Activated naive CD4-positive, alpha-beta T cell treated with anti-CD3 and anti-CD28 coated beads, Interleukin-2, amount 50 U/mL, for 72 hours (primary cell): ENCODE results near the gene ANKRD24. TPM values are rescaled to one million over a fixed set of nuclear protein-coding genes. Genes with fewer than 3 reads are reported as not detected.
"Not testable (repeated sequence)": the region's sequence is repeated elsewhere in the genome, so short reads cannot be mapped to it uniquely, and the experiment has no call there.

Experiments used
- ATAC-seq, 2 donors: fragments of 150-1000 bp; cut with Tn5 transposase; 2 replicates each; pipeline ENCODE4 v1.10.0; 2021; ENCODE audit warnings: mild to moderate bottlenecking in 2 of 2, moderate library complexity in 2 of 2
- DNase-seq, 2 donors: peaks; one replicate each; pipeline ENCODE4 v3.0.0; 2021 to 2022; ENCODE audit warnings: low spot score in 2 of 2
- H3K27ac Mint-ChIP-seq, 2 donors: one replicate each; pipeline ENCODE4 v1.8.0; 2022; ENCODE audit warnings: mild to moderate bottlenecking in 2 of 2, mixed read lengths in 2 of 2
- H3K36me3 Mint-ChIP-seq, 2 donors: one replicate each; pipeline ENCODE4 v1.8.0; 2022; ENCODE audit warnings: mixed read lengths in 2 of 2
- H3K9me3 Mint-ChIP-seq, 2 donors: one replicate each; pipeline ENCODE4 v1.8.0; 2022; ENCODE audit warnings: mixed read lengths in 2 of 2
- total RNA-seq, 2 donors: library from RNA; stranded (reverse); gene quantifications; one replicate each; pipeline ENCODE4 v1.2.3, GENCODE V29; 2022

ANKRD24 gene
- 1 to 10 TPM; 1.7 to 4.2 TPM for total RNA-seq

- peak within 1 kb of the TSS; percentile 98 to 100 for H3K27ac Mint-ChIP-seq
- peak; percentile 91 to 93 for ATAC-seq
- H3K36me3 Mint-ChIP-seq, result peaks cover 10% of the 10 kb centered on the region in 2 donors
- H3K9me3 Mint-ChIP-seq, result no peaks in the 10 kb centered on the region
- DNase-seq, result peak; percentile 93 to 97
Observed at GRCh38 chr19:4182084-4182810, at the start of gene ANKRD24, which contains the start of gene SIRT6. Gene ANKRD24 (plus strand): TSS chr19:4182689. CDS start chr19:4186426, 3,737 bp downstream. Gene SIRT6 (minus strand): TSS chr19:4182563. CDS start chr19:4182539, 24 bp downstream.

DNA sequence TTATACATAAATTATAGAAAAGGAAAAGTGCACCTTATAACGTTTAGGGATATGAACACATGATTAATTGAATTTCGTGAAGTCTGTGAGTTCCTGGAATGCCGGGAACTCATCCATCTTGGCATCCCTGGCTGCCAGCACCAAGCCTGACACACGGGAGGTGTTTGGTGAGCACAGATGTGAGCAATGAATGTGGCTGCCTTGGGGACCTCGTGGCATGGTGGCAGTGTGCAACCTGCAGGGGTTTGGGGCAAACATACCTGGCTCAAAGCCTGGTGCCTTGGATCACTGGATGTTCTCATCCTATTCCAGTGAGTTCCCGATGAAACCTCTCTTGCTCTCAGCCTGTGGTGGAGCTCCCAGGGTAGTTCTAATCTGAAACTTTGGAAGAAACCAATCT, 48.1 kb upstream of the ANKRD24 start:
- Mint-ChIP-seq H3K27ac (no peak overlapping the region), H3K9me3 (no peaks in the 10 kb centered on the region), H3K36me3 (no peaks in the 10 kb centered on the region)
- DNase-seq (no peak), ATAC-seq (no peak)

DNA sequence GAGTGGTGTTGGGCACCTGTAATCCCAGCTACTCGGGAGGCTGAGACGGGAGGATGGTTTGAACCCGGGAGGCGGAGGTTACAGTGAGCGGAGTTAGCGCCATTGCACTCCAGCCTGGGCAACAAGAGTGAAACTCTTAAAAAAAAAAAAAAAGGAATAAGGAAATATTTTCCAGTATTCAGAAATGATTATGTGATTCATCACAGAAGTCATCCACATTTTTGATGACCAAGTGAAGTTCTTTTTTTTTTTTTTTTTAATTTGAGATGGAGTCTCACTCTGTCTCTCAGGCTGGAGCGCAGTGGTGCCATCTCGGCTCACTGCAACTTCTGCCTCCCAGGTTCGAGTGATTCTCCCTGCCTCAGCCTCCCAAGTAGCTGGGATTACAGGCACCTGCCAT, 47.1 kb upstream of the ANKRD24 start:
- not testable (repeated sequence) for H3K36me3 Mint-ChIP-seq, DNase-seq, ATAC-seq, H3K9me3 Mint-ChIP-seq, H3K27ac Mint-ChIP-seq

GRCh38 chr19:4136680-4137088, 45.8 kb upstream of the ANKRD24 start:
- Mint-ChIP-seq H3K36me3 (no peaks in the 10 kb centered on the region), H3K27ac (no peak overlapping the region)
- DNase-seq, result no peak

DNA sequence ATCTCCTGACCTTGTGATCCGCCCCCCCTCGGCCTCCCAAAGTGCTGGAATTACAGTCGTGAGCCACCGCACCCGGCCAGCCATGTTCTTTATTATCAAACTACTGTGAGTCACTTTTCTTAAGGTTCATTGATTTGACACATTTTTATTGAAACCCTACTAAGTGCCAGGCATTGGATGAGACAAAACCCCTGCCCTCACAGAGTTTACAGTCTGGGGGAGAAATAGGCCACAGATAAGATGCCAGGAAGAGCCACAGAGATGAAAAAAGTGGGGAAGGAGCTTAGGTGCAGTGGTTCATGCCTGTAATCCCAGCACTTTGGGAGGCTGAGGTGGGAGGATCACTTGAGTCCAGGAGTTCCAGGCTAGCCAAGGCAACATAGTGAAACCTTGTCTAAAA, 44.0 kb upstream of the ANKRD24 start:
- DNase-seq (no peak), ATAC-seq (no peak)
- H3K9me3 Mint-ChIP-seq, result no peaks in the 10 kb centered on the region
- no peaks in the 10 kb centered on the region for H3K36me3 Mint-ChIP-seq
- H3K27ac Mint-ChIP-seq, result no peak overlapping the region

More at GRCh38 chr19:4136680-4137088, 45.8 kb upstream of the ANKRD24 start:
- H3K9me3 Mint-ChIP-seq, result no peaks in the 10 kb centered on the region
- no peak for ATAC-seq

DNA sequence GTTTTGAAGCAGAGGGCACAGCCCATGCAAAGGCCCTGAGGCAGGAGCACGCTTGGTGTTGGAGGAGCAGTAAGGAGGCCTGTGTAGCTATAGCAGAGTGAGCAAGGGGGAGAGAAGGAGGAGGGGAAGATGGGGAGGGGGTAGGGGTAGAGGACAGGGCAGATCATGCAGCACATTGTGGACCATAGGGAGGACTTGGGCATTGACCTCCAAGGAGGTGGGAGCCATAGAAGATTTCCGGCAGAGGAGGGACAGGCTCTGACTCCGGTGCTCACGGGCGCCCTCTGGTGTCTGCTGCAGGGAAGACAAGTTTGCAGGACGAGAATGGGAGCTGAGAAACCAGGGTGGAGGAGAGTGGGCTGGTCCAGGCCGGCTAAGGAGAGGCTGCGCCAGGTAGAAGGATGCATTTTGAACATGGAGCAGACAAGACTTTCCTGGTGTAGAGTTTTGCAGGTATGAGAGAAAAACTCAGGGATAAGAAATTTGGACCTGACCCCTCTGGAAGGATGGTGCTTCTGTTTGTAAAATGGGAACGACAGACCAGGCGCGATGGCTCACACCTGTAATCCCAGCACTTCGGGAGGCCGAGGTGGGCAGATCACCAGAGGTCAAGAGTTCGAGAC, 42.8 kb upstream of the ANKRD24 start:
- ATAC-seq, result peak; percentile 85 to 96
- Mint-ChIP-seq H3K36me3 (no peaks in the 10 kb centered on the region), H3K27ac (peak overlapping the region in 1 of 2 donors; percentile 77)

DNA sequence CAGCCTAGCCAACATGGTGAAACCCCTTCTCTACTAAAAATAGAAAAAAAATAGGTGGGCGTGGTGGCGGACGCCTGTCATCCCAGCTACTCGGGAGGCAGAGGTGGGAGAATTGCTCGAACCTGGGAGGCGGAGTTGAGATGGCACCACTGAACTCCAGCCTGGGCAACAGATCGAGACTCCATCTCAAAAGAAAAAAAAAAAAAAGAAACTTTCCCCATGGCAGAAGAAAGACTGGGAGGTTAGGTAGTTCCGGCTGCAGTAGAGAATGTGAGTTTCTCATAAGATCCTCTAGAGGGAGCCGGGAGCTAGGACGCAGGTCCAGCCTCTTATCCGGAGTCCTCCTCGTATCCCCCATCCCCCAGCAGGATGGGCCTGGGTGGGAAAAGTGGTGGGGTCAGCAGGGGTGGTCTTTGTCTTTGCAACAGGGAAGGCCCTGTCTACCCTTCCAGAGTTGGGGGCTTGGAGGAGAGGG, 42.2 kb upstream of the ANKRD24 start:
- DNase-seq, result peak in 1 of 2 donors; percentile 23
- no peaks in the 10 kb centered on the region for H3K36me3 Mint-ChIP-seq
- H3K9me3 Mint-ChIP-seq, result no peaks in the 10 kb centered on the region
- H3K27ac Mint-ChIP-seq, result peak overlapping the region in 1 of 2 donors; percentile 77
- ATAC-seq, result peak; percentile 84 to 87

More for the DNA sequence above, 42.8 kb upstream of the ANKRD24 start:
- DNase-seq, result peak; percentile 90 to 98
- no peaks in the 10 kb centered on the region for H3K9me3 Mint-ChIP-seq

- not testable (repeated sequence) for H3K9me3 Mint-ChIP-seq, ATAC-seq, H3K36me3 Mint-ChIP-seq, DNase-seq, H3K27ac Mint-ChIP-seq
Observed at GRCh38 chr19:4142916-4143315, 39.6 kb upstream of the ANKRD24 start.

DNA sequence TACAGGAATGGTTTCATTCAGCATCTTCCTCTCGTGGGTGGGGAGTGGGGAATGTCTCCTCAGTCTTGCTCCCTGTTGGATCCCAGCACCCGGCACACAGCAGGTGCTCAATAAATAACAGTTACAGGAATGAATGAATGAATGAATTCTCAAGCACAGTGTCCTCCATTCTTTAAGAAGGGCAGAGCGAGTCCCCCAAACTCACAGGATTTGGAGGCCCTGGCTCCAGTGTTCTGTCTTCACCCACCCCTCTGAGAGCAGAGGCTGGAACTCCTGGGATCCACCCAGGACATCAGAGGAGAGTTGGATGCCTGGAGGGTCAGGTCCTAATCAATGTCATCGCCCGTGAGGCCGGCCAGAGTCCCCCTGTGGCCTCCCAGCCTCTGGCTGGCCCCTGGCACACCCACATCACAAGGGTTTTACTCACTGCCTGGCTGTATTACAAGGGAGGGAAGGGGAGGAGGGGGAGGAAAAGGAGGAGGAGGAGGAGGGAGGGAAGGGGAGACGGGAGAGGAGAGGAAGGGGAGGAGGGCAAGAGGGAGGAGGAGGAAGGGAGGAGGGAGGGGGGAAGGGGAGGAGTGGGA, 37.7 kb upstream of the ANKRD24 start:
- Mint-ChIP-seq H3K27ac (no peak overlapping the region), H3K36me3 (no peaks in the 10 kb centered on the region), H3K9me3 (no peaks in the 10 kb centered on the region)
- ATAC-seq (no peak), DNase-seq (no peak)

DNA sequence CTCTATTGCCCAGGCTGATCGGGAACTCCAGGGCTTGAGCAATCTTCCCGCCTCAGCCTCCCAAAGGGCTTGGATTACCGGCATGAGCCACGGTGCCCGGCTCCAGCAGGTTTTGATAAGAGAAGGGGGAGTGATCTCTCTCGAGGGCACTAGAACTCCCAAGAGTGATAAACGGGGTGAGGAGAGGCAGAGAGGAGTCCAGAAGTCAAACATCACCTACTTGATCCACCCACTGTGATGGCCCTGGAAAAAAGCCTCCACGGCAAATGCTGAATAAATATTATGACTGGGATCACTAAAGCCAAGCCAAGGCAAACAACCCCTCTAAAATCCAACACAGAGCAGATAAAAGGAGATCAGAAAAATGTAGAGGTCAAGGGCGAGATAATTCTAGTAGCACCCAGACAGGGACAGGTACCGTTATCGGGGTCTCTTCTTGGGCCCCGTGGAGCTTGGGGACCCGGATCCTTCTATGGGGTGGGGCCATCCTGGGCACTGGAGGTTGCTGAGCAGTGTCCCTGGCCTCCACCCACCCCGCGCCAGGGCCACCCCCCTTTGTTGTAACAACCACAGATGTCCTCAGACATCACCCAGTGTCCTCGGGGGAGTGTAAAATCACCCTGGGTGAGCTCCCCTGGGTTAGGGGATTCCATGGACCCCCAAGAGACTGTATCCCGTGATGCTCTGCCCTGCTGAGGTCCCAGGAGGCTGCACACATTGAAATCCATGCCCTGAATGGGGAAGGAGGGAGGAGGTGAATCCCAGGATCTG, 32.8 kb upstream of the ANKRD24 start:
- ATAC-seq (no peak), DNase-seq (no peak)
- Mint-ChIP-seq H3K9me3 (no peaks in the 10 kb centered on the region), H3K27ac (no peak overlapping the region), H3K36me3 (no peaks in the 10 kb centered on the region)

- DNase-seq (no peak), ATAC-seq (no peak)
- H3K36me3 Mint-ChIP-seq, result no peaks in the 10 kb centered on the region
- H3K9me3 Mint-ChIP-seq, result no peaks in the 10 kb centered on the region
- H3K27ac Mint-ChIP-seq, result peak overlapping the region in 1 of 2 donors; percentile 36
Observed at GRCh38 chr19:4151623-4152022, 30.9 kb upstream of the ANKRD24 start.

GRCh38 chr19:4152241-4152998, 30.1 kb upstream of the ANKRD24 start:
- no peaks in the 10 kb centered on the region for H3K9me3 Mint-ChIP-seq
- peak overlapping the region in 1 of 2 donors; percentile 24 for H3K27ac Mint-ChIP-seq
- no peaks in the 10 kb centered on the region for H3K36me3 Mint-ChIP-seq
- ATAC-seq, result no peak
- DNase-seq, result no peak

GRCh38 chr19:4154571-4155312, 27.7 kb upstream of the ANKRD24 start:
- ATAC-seq (no peak), DNase-seq (no peak)
- Mint-ChIP-seq H3K36me3 (no peaks in the 10 kb centered on the region), H3K27ac (no peak overlapping the region), H3K9me3 (no peaks in the 10 kb centered on the region)

DNA sequence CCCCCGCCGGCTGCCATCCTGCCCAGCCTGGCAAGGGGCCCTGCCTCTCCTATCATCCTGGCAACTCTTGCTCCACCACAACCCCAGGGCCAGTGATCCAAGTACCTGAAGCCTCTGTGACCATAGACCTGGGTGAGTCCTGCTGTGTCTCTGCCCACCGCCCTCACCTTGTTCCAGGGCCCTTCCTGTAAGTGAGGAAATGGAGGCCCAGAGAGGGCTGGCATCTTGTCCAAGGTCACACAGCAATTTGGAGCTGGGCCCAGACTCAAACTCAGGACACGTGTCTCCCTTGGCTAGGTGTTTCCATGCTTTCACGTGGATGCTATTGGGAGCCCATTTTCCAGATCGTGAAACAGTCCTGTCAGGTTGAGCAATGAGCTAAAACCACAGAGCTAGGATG, 25.3 kb upstream of the ANKRD24 start:
- no peak for DNase-seq
- Mint-ChIP-seq H3K27ac (peak overlapping the region; percentile 36 to 76), H3K36me3 (no peaks in the 10 kb centered on the region), H3K9me3 (no peaks in the 10 kb centered on the region)
- no peak for ATAC-seq

DNA sequence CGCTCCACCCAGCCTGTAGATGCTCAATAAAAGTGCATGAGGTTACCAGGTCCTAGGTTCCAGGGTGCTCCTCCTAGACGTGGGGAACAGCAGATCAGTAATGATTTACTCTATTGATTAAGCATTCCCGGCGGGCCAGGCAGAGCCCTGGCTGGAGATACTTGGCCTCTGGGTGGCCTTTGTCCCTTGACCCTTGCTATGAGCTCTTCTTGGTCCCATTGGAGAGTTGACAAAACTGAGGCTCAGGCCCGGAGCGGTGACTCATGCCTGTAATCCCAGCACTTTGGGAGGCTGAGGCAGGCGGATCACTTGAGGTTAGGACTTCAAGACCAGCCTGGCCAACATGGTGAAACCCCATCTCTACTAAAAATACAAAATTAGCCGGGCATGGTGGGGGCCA, 24.5 kb upstream of the ANKRD24 start:
- H3K9me3 Mint-ChIP-seq, DNase-seq, H3K27ac Mint-ChIP-seq, H3K36me3 Mint-ChIP-seq, ATAC-seq: not testable (repeated sequence)
